Coronary artery (tissue), 2 donors: ENCODE data around the gene GPR55.

ENCODE experiments used
- DNase-seq: peaks from one replicate; pipeline ENCODE4 v3.0.0-alpha.2; 2017; ENCODE audit warnings: low spot score
- H3K27ac ChIP-seq, 2 donors: fragments of 200-600 bp; sonication (generic); one replicate each; pipeline ENCODE4 v1.5.1; 2016 to 2019
- H3K4me3 ChIP-seq: fragments of 200-600 bp; sonication (generic); 2 replicates; pipeline ENCODE4 v1.5.1; 2016; ENCODE audit warnings: mild to moderate bottlenecking, moderate library complexity
- TF ChIP-seq, protein P1 (sequence below): fragments of 200-600 bp; sonication (generic); IDR thresholded peaks from one replicate; pipeline ENCODE4 v1.5.1; 2019; ENCODE audit warnings: antibody characterized with exemption

The GPR55 gene

DNA sequence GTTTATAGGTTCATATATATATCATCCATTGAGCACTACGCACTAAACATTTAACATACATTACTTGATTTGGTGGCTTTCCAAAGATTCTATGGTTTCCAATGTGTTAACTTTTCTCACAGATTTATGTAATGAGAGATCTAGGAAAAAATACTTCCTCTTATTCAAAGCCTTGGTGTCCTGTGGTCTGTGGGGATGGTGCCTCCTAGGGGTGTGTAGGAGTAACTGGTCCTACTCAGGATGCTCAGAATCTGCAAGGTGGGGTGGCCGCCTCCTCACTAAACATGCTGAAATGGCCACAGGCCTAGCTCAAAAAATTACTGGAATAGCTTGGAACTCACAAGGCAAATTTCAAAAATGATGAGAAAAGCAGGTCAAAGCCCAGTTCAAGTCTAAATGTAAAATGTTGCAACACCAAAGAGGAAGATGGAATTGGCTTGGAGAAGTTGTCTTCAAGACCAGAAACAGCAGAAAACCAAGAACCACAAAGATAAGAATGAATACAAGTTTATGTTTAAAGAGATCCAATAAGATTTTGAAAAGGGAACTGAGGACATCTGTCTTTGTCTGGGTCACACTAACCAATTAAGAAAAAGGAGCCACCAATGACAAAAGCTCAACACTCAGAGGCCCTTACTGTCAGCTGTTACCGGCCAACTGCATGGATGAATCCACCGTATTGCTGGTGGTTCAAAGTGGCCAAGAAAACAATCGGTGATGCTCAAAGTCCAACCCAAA lies 11.5 kb downstream of the GPR55 start:
- TF ChIP-seq, protein P1, sequence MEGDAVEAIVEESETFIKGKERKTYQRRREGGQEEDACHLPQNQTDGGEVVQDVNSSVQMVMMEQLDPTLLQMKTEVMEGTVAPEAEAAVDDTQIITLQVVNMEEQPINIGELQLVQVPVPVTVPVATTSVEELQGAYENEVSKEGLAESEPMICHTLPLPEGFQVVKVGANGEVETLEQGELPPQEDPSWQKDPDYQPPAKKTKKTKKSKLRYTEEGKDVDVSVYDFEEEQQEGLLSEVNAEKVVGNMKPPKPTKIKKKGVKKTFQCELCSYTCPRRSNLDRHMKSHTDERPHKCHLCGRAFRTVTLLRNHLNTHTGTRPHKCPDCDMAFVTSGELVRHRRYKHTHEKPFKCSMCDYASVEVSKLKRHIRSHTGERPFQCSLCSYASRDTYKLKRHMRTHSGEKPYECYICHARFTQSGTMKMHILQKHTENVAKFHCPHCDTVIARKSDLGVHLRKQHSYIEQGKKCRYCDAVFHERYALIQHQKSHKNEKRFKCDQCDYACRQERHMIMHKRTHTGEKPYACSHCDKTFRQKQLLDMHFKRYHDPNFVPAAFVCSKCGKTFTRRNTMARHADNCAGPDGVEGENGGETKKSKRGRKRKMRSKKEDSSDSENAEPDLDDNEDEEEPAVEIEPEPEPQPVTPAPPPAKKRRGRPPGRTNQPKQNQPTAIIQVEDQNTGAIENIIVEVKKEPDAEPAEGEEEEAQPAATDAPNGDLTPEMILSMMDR: no peak
- Histone ChIP-seq H3K27ac (no peak overlapping the region), H3K4me3 (no peak overlapping the region)
- DNase-seq: no peak

DNA sequence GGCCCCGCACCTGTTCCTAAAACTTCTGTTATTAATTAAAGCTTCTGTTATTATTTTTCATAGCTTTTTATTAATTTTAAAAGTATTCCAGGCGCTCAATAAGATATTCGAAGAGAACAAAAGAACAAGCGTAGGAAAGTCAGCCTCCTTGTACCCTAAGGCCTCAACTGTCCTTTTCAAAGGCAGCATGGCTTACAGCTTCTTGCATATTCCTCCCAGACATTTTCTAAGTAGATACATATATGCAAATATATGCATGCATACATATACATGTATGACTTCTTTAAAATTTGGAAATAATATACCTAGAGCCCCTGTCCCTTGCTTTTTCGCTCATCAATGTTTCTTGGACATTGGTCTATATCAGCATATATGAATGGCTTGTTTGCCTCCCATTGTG lies 12.3 kb downstream of the GPR55 start:
- Histone ChIP-seq H3K4me3 (no peak overlapping the region), H3K27ac (no peak overlapping the region)
- TF ChIP-seq, protein P1: no peak
- no peak for DNase-seq

GRCh38 chr2:230912046-230912445 lies 13.0 kb downstream of the GPR55 start:
- H3K27ac ChIP-seq: no peak overlapping the region
- TF ChIP-seq, protein P1: no peak
- DNase-seq: no peak
- H3K4me3 ChIP-seq: no peak overlapping the region

GRCh38 chr2:230910546-230911177 lies 14.4 kb downstream of the GPR55 start:
- H3K27ac ChIP-seq: no peak overlapping the region
- TF ChIP-seq, protein P1: no peak
- no peak overlapping the region for H3K4me3 ChIP-seq
- DNase-seq: no peak

DNA sequence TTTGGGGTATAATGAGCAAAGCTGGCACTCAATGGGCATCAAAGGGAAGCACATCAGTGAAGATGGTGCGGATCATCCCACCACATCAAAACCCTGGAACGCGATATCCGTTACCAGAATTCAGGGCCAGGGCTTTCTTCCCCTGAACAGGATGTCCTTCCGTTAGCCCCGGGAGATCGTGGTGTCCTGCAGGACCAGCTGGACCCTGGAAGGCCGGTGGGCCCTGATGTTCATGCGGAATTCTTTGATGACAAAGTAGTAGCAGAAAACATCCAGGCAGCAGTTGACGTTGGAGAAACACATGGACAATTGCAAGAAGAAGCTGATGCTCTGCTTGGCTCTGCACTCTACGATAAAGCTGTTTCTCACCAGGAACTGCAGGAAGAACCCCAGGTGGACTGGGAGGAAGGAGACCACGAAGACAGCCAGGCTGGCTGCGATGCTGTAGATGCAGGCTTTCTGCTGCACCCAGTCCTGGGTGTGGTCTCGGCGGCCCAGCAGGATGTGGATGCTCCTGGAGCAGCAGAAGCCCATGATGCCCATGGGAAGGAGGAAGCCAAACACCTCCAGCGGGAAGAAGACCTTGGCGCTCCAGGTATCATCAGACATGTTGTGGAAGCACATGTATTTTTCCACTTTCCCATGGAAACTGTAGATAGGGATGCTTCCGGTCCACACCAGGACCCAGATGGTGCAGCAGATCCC lies 15.0 kb downstream of the GPR55 start:
- H3K27ac ChIP-seq: no peak overlapping the region
- no peak overlapping the region for H3K4me3 ChIP-seq
- no peak for DNase-seq
- TF ChIP-seq, protein P1: no peak

- peak; percentile 65 for DNase-seq
- Histone ChIP-seq H3K27ac (no peak overlapping the region), H3K4me3 (no peak overlapping the region)
- TF ChIP-seq, protein P1: no peak
These were observed 16.3 kb downstream of the GPR55 start for GRCh38 chr2:230908595-230909191.
